GM21526 (cell line): ENCODE data around the gene OBP2A.
"Not testable (repeated sequence)": the region's sequence is repeated elsewhere in the genome, so short reads cannot be mapped to it uniquely, and the experiment has no call there.

Source experiments
- ATAC-seq: cut with Tn5 transposase; IDR thresholded peaks from one replicate; pipeline ENCODE4 v1.9.1; 2021; ENCODE audit warnings: moderate library complexity; ENCODE audit not compliant: unreplicated experiment, low FRiP score

Gene OBP2A

GRCh38 chr9:135509458-135509857 lies 36.5 kb upstream of the OBP2A start:
- ATAC-seq, result no peak

- ATAC-seq, result no peak
These were observed 33.7 kb upstream of the OBP2A start for GRCh38 chr9:135512241-135512603.

GRCh38 chr9:135512904-135513303 lies 33.0 kb upstream of the OBP2A start:
- ATAC-seq, result no peak

- ATAC-seq, result no peak
These were observed 32.5 kb upstream of the OBP2A start for GRCh38 chr9:135513351-135513846.

GRCh38 chr9:135513906-135514305 lies 32.0 kb upstream of the OBP2A start:
- not testable (repeated sequence) for ATAC-seq

- no peak for ATAC-seq
These were observed 31.4 kb upstream of the OBP2A start for GRCh38 chr9:135514342-135515082.

- ATAC-seq, result no peak
These were observed 30.6 kb upstream of the OBP2A start for GRCh38 chr9:135515083-135515951.

- no peak for ATAC-seq
These were observed 29.6 kb upstream of the OBP2A start for GRCh38 chr9:135516132-135516860.

GRCh38 chr9:135517407-135517822 lies 28.5 kb upstream of the OBP2A start:
- ATAC-seq, result no peak

GRCh38 chr9:135519179-135519971 lies 26.6 kb upstream of the OBP2A start:
- ATAC-seq, result no peak

- ATAC-seq, result no peak
These were observed 24.9 kb upstream of the OBP2A start, which contains the start of gene LCN1 for GRCh38 chr9:135520916-135521607. Gene LCN1 (plus strand): TSS chr9:135521440. CDS start chr9:135521498, 58 bp downstream.

GRCh38 chr9:135521608-135522095 lies 24.3 kb upstream of the OBP2A start:
- no peak for ATAC-seq

- no peak for ATAC-seq
These were observed 23.6 kb upstream of the OBP2A start for GRCh38 chr9:135522137-135522877.

GRCh38 chr9:135522931-135523330 lies 23.0 kb upstream of the OBP2A start:
- no peak for ATAC-seq

GRCh38 chr9:135523521-135524129 lies 22.3 kb upstream of the OBP2A start:
- ATAC-seq, result no peak

GRCh38 chr9:135524130-135524861 lies 21.6 kb upstream of the OBP2A start:
- ATAC-seq, result no peak

- ATAC-seq, result no peak
These were observed 20.5 kb upstream of the OBP2A start for GRCh38 chr9:135525241-135526088.
